Hematopoietic multipotent progenitor cell treated with erythropoietin and hydrocortisone succinate and interleukin-3 and kit ligand, for 4 days (in vitro differentiated cells): ENCODE results near the gene MAST4.
A peak's percentile ranks its signal among the peaks of the same experiment; 100 is the strongest.

Source experiments
- DNase-seq: peaks from one replicate; pipeline ENCODE4 v3.0.0-alpha.2; 2015

The MAST4 gene

DNA sequence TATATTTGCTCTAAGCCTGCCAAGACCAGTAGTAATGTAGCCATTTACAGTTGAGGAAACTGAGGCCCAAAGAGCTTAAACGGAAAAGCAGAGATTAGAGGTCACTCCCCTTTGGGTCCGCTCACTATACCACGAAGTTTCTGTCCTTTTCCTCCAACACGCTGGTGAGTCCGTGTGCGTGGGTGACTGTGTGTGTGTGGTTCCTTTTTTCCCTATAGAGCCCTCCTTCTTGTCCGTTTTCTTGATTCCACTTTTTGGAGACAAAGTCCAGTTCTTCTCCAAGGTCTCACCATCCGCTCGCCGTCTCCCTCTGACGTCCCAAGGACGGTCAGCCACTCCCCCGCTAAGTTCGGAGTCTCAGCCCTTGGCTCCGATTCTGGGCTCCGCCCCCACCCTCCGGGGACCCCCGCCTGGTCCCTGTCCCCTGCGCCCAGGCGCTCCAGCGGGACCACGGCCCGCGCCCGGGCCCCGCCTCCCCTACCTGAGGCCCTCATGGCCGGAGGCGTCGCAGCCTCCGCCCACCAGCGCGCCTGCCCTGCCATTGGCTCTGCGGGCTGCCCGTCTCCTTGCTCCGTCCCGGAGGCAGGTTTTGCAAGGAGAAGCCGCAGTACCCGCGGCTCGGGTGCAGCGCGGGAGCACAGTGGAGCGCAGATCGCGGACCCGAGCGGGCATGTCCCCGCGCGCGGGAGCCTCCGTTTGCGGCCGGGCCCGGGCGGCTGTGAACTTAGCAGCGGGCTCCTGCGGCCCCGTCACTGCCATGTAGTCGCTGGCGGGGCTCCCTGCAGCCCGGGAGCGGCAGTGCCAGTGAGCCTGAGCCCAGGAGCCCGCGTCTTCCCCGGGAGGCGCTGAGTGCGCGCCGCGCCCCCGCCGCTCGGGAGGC is at the start of gene MAST4:
TSS of gene MAST4 (plus strand) at position 638 of the 880 bp plus-strand sequence. CDS start 263 bp downstream, outside the sequence.
- peak; percentile 94 for DNase-seq

DNA sequence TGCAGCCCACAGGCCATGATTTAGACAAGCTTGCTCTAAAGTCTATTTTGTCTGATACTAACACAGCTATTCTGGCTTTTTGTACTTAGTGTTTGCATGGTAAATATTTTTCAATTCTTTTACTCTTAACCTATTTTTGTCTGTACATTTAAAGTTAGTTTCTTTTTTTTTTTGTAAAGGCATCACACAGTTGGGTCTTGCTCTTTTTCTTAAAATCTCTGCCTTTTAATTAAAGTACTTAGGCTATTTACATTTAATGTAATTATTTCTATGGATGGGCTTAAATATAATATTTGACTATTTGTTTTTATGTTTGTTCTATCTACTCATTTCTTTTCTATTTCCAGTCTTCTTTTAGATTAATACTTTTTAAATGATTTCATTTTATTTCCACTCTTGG is 49.7 kb upstream of the MAST4 start:
- no peak for DNase-seq

DNA sequence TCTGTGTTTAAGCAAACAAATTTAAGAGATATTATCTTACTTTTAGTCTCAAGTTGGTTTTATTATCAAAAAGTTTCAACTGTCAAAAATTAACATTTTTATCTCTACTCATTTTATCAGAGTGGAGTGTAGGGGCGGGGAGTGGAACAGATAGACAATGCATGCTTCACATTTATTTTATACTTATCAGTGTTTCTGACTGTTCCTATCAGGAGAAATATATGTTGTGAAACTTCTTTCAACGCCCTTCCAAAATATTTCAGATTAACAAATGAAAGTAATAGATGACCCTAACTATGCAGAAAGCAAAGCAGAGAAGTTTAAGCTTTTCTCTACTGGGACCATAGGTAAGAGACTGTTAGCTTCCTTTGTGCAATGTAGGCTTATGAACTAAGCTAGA is 44.9 kb upstream of the MAST4 start:
- peak; percentile 38 for DNase-seq

DNA sequence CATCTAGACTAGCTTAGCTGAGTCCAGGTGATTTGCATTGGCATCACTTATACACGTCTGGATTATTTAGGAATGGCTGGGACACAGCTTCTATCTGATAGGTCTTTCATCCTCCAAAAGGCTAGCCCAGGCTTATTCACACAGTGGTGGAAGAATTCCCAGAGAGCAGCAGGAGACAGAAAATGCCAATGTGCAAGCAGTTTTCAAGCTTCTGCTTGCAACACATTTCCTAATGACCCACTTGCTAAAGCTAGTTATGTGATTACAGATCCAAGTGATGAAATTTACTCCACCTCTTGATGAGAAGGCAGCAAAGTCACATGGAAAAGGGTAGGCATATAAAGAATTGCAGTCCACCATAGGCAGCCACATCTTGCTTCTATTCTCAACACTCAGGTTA is 44.2 kb upstream of the MAST4 start:
- DNase-seq = peak; percentile 4

DNA sequence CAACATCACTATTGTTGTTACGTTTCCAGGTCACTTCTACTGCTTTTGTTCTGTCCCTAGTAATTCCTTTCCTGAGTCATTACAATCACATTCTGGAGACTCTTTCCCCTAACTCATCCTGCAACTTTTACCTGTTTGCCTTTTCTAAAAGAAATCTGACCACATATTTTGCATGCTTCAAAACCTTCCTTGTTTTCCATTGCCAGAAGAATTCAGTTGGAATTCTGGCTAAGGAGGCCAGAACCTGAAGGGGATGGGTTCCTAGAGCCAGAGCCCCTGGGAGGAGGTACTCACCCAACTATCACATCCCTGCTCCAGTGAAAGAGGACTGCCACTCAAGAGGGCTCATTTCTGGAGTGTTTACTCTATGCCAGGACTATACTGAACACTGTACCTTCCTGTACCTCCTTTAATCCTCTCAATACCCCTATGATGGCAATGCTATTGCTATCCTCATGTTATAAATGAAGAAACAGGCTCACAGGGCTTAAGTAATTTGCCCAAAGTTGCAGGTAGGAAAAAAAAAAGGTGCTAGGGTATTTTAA is 42.8 kb upstream of the MAST4 start:
- no peak for DNase-seq

DNA sequence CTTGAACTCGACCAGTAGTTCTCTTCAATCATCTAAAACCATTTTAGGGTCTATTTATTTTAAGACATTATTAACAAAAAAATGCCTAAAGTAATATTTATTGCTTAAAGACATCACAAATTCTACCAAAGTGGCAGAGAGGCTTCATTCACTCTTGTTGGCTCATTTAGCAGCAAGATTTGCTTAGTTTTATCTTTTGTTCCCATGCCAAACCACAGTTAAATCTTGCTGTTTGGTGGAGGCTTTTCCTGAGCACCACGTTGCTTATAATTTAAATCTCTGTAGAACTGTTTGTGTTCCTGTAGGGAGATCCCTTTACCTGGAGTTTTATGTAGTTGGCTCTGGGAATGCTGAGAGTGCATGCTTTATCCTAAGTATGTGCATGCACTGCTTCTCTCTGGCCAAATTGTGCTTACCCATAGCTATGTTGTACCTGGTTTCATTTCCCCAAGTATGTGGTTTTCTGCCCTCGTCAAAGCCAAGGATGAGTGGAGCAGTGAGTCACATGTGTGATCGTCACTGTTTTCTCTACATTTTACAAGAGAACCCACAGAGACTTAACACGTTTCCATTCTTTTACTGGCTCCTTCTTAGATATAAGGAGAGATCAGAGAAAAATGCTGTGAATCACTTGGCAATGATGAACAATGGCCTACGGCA is 42.1 kb upstream of the MAST4 start:
- DNase-seq = peak; percentile 72

DNA sequence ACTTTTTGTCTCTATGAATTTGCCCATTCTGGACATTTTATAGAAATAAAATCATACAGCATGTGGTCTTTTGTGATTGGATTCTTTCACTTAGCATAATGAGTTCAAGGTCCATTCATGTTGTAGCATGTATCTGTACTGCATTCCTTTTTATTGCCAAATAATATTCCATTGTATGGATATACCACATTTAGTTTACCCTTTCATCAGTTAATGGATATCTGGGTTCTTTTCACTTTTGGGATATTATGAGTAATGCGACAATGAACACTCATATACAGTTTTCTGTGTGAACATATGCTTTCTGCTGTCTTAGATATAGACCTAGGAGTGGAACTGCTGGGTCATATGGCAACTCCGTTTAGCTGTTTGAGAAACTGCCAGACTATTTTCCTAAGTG is 41.3 kb upstream of the MAST4 start:
- DNase-seq = no peak

DNA sequence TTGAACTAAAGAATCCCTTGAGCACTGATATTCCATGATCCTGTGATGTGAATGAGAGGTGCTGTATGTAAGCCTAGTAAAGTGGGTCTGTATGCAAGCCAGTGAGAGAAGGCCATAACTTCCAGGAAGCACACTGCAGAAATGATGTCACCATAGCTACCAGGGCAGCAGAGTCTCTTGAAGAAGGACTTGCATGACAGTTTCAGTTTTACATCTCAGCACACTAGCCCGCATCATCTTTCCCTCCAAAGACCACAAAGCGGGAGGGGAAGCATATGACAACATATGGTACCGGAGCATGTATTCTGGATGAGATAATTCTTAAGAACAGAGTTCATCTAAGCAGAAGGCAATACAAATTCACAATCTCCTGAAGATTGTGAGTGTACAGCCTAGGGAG is 37.6 kb upstream of the MAST4 start:
- peak; percentile 14 for DNase-seq

DNA sequence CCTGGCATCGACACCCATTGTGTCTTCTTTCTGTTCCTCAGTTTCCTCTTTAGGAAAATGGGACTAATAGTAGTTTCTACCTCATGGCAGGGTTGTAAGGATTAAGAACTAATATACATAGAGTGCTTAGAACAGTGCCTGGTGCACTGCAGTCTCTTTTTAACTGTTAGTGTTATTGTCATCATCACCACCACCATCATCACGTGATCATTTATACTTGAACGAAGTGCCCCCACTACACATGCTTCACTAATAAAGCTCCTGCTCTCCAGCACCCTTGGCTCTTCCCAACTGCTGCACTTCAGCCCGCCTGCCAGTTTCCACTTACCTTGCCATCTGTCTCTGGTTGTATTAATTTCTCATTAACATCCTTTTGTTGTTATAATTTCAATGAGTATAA is 35.8 kb upstream of the MAST4 start:
- no peak for DNase-seq

DNA sequence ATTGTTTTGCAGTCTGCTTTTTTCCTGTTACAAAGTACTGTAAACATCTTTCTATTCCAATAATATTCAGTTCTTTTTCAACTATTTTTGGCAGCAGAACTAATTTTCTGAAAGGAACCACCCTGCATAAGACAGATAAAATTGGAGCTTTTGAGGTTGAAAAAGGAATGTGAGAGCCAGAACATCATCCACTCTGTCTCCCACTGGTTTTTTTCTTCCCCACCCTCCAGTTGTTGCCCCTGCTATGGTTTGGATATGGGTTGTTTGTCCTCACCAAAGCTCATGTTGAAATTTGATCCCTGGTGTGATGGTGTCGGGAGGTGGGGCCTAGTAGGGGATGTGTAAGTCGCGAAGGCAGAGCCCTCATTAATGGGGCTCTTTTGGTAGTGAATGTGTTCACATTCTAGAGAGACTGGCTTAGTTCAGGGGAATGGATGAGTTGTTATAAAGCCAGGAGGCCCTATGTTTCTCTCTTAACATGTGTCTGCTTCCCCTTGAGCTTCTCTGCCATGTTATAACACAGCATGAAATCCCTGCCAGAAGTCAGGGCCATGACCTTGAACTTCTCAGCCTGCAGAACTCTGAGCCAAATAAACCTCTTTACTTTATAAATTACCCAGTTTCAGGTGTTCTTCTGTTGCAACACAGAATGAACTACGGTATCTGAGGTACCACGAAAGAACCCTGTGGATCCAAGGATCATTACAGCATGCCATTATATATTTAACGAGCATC is 34.8 kb upstream of the MAST4 start:
- DNase-seq = no peak

DNA sequence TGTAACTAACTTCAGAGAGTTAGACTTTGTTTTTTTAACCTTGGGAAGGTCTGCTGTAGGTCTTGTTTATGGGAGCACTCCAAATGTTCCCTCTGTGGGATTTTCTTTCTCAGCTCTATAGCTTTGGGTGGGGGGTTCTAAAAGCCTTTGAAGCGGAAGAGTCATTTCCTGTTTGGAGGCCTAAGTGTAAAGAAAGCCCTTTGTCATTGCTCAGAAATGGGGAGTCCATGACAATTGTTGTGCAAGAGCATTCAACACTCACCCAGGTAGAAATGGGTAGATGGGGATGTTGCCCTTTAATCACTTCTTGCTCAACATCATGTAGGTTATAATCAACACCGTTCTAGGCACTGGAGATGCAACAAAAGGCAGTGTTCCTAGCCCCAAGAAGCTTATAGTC is 30.3 kb upstream of the MAST4 start:
- DNase-seq = no peak

DNA sequence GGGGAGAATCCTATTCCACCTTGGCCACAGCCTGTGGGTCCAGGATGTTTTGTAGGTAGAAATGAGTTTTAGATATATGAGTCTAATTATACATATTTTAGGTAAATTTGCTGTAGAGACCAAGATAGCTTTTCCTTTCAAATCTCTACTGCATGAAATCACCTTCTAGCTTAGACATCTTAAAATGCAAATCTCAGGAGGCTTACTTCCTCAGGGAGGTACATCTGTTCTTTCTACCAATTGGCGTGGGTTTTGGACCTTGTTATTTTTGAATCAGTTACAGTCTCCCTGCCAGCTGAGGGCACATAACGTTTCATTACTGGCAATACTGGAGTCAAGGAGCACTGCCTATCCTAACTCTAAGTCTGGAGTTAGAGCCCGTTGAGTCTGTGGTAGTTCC is 28.7 kb upstream of the MAST4 start:
- DNase-seq = no peak

DNA sequence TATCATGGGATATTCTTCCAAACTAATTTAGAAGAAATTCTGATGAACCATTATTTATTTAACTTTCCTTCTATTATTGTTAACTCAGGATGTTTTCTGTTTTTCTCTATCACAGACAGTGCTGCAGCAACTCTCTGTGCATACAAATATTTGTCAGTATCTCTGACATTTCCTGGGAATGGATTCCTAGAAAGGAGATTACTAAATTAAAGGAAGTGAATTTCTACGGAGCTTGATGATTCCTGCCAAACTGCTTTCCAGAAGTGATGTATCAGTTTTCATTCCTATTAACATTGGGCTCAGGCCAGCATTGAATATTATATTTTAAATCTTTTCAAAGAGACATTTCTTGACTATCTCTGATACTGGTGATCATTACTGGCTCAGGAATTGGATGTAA is 26.0 kb upstream of the MAST4 start:
- DNase-seq = no peak

DNA sequence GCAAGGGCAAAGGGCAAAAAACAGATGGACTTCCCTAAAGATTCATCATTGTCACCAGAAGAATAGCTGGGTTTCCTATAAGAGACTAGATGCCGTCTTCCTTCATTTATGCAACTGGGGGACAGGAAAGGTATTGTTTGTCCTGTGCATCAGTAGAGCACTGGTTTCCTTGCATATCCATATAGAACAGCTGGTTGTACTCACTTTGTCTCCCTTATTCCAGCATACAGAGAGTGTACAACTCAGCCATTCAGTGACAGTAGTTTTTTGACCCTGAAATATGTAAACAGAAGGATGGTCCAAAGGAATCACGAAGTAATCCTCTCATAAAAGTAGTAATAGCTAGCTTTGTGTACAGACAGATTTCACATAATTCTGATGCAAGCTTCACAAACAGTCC is 22.5 kb upstream of the MAST4 start:
- no peak for DNase-seq

DNA sequence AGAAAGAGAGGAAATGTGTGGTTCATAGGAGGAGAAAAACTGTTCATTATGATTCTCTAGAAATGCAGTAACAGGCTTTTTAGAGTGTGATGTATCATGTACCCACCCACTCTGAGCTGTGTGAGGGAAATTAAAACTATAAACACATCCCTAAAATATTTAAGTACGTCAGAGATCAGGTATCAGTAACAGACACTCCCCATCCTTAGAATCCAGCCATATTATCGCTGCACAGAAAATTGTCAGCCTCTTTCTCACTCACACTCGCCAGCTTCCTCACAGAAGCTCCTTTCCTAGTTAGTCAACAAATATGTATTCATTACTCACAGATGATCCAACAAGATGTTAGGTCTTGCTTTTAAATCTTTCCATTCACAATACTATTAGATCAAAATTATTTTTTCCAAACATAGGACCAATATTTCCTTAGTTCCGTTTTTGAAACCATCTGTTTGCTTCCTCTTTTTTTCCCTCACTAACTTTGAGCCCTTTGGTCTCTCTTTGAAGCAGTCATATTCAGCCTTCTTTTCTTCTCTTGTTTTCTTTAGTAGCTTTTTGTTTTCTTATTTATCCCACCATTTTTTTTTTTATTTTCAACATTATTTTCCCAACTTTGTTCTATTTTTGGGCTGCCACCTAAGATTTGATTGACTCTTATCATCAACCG is 13.6 kb upstream of the MAST4 start:
- peak; percentile 51 for DNase-seq

DNA sequence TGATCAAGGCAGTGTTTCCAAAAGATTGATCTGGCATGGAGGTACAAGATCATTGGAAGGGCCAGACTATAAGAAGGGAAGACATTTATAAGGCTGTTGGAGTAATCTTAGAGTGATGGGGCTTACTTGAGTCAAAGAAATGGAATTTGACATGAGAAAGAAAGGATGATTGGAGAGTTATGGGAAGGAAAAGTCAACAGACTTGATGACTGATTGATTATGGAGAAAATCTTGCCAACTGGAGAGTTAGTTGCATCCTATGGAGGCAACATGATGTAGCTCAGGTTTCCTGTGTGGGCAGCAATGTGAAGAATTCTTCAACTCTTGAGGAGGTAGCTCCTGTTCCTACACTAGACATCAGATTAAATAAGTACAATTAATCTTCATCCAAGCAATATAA is 10.9 kb upstream of the MAST4 start:
- DNase-seq = no peak

DNA sequence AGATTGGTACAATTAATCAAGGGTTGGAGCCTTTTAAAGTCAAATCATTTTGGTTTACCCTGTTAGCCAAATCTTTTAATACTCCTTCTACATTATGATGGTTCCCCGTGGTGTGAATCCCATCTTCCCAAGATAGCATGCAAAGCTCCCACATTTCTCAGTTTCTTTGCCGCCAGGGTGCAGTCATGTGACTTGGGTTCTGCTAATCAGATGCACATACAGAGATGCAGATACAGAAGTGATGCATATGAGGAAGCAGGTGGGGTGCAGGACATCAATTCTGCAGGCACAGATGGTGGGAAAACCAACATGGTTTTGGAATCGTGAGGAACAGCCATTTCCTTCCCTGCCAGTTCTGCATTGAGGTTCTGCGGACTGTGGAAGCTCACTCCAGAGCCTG is 8.4 kb upstream of the MAST4 start:
- DNase-seq = no peak

DNA sequence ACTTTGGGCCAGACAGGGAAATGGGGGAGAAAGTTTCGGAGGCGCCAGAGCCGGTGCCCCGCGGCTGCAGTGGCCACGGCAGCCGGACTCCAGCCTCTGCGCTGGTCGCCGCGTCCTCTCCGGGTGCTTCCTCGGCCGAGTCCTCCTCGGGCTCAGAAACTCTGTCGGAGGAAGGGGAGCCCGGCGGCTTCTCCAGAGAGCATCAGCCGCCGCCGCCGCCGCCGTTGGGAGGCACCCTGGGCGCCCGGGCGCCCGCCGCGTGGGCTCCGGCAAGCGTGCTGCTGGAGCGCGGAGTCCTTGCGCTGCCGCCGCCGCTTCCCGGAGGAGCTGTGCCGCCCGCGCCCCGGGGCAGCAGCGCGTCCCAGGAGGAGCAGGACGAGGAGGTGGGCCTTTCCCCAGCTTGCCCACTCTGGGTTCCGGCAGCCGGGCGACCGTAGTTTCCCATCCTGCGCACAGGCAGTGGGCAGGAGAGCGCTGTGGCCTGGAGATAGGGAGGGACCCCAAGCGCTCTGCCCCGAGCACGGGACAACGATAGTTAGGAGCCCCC is 516 bp downstream of the MAST4 start:
- peak; percentile 62 for DNase-seq

DNA sequence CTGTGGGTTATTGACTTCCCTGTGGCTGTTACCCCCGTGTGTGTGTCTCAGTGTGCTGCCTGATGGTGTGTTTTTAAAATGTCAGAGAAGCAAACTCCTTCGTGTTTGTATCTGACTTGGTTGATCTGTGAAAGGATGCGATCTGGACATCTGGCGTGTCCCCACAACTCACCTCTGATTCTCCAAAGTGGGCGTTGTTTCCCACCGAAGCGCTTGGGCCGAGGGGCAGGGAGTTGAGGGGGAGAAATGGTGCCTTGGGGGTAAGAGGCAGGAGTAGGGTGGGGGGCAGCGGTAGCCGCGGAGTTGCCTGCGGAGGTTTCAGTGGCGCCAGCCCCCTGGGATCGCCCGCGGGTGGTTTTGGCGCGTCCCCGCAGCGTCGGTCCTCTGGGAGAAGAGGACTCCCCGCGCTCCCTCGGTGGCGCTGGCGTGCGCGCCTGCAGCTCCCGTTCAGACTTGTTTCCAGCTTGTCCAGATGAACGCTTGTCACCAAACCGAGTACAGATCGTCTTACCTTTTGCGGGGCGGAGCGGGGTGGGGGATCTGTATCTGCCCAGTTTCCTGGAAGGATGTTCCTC is 1.1 kb downstream of the MAST4 start:
- DNase-seq = peak; percentile 75

DNA sequence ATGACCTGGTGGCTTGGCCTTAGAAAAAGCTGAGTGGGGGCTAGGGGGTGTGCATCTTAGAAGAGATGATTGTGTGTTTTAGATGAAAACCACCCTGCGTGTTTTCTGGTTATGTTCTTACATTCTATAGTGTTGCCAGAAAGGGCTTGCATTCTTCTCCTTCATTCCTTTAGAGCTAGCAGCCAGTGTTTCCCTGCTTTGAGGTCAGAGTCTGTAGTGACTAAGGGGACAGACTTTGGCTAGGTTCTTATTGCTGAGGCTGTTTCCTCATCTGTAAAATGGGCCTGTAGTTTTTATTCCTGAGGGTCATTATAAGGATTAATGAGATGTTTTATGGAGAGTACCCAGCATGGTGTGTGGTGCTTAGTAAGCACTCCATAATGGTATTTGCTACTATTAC is 6.4 kb downstream of the MAST4 start:
- no peak for DNase-seq

DNA sequence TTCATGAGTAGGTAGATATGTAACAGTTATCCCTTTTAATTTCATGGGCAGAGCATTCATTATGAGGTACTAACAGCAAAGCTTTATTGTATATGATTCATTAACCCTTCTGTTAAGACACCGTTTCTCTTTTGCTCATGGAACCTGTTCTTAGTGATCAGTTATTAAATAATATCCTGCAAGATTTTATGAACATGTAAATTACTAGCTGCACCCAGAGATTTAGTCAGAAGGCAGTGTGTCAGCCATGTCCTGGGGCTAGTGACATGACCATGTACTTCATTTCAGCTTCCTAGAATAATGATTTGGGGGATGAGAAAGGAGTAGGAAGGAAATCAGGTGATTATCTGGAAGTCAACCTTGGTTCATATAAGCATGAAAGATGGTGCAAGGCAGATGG is 7.0 kb downstream of the MAST4 start:
- DNase-seq = no peak

DNA sequence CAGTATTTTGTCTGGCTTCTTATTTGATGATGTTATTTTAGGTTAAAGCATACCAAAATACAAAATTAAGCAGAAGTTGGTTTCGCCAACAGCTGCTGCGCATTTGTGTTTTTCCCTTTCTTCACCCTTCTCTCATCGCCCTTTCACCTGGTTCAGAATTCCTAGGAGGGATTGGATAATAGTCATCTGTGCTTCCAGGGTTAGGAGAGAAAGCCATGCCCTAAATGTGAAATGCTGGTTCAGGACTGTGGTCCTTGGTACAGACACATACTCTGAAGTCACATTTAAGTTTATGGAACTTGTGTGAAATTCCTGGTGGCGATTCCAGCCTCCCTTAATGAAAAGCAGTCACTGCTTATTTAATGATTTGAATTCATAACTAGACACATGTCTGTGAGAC is 7.7 kb downstream of the MAST4 start:
- no peak for DNase-seq
